CD4-positive, alpha-beta T cell treated with Interleukin-6 for 4 hours (primary cell): Measurements from ENCODE around the gene STAC3.

Experiments used
- DNase-seq: peaks from one replicate; pipeline ENCODE4 v3.0.0-alpha.2; 2020; ENCODE audit warnings: mixed read lengths

Gene STAC3

GRCh38 chr12:57210461-57210860 is 40.5 kb downstream of the STAC3 start:
- no peak for DNase-seq

DNA sequence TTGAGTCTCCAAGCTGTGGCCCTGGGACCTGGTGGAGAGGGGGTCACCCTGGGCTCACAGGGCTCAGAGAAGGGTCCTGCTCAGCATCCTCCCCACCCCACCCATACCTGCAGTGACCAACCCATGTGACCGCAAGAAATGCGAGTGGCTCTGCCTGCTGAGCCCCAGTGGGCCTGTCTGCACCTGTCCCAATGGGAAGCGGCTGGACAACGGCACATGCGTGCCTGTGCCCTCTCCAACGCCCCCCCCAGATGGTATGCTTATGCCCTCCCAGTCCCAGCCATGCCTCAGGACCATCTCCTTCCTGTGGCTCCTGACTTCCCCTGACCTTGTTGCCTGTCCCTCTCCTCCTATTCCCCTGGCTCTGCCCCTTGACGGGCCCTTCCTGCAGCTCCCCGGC is 41.1 kb downstream of the STAC3 start:
- DNase-seq: no peak

DNA sequence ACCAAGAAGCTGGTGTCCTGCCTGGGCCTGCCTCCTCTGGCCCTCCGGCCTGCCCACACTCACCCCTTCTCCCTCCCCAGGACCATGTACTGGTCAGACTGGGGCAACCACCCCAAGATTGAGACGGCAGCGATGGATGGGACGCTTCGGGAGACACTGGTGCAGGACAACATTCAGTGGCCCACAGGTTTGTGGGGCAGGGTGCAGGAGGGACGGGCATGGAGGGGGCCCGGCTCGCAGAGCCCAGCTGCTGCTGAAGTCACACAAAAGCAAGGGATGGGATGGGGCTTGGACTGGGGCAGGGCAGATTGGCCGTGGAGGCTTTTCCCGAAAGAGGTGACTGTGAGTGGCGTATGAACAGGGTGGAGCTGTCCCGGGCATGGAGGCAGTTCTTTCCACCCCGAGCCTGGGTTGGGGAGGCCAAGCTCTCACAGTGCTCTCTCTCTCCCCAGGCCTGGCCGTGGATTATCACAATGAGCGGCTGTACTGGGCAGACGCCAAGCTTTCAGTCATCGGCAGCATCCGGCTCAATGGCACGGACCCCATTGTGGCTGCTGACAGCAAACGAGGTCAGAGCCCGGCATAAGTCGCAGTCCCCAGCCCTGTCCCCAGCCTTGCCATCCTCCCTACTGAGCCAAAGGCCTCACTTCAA is 42.2 kb downstream of the STAC3 start:
- DNase-seq: no peak

- no peak for DNase-seq
Observed at GRCh38 chr12:57207731-57208630, 43.0 kb downstream of the STAC3 start.

GRCh38 chr12:57205931-57206330 is 45.1 kb downstream of the STAC3 start:
- DNase-seq: no peak

- no peak for DNase-seq
Observed at GRCh38 chr12:57205186-57205585, 45.8 kb downstream of the STAC3 start.

DNA sequence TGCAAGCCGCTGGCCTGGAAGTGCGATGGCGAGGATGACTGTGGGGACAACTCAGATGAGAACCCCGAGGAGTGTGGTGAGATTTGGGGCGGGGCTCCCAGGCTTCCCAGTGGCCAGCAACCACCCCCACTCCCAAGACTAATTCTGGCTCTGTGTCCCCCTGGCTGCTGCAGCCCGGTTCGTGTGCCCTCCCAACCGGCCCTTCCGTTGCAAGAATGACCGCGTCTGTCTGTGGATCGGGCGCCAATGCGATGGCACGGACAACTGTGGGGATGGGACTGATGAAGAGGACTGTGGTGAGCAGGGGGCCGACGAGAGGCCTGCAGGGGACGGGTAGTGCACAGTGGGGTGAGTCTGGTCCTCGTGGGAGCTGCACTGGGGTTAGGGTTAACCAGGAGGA is 46.5 kb downstream of the STAC3 start:
- no peak for DNase-seq

DNA sequence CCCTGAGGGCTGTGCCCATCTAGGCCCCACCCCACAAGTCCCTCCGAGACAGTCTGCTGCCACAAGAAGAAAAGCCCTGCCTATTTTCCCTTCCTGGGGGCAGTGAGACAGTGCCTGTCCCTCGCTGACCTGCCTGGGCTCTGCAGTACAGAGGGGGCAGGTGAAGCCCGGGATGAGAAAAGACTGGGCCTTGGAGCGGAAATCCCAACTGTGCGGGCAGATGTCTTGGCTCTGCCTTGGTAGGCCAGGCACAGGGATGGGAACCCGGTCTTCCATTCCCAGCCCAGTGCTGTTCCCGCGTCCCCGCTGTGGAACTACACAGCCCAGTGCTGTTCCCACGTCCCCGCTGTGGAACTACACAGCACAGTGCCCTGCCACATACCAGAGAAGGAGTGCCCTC is 47.2 kb downstream of the STAC3 start:
- no peak for DNase-seq

DNA sequence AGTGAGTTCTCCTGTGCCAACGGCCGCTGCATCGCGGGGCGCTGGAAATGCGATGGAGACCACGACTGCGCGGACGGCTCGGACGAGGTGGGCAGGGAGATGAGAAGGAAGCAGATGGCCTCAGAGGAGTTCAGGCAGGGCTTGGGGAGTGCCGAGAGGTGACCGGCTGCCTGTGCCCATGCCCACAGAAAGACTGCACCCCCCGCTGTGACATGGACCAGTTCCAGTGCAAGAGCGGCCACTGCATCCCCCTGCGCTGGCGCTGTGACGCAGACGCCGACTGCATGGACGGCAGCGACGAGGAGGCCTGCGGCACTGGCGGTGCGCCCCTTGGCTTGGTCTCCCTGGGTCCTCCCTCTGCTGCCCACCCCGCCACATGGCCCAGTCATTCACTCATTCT is 47.8 kb downstream of the STAC3 start:
- DNase-seq: no peak

DNA sequence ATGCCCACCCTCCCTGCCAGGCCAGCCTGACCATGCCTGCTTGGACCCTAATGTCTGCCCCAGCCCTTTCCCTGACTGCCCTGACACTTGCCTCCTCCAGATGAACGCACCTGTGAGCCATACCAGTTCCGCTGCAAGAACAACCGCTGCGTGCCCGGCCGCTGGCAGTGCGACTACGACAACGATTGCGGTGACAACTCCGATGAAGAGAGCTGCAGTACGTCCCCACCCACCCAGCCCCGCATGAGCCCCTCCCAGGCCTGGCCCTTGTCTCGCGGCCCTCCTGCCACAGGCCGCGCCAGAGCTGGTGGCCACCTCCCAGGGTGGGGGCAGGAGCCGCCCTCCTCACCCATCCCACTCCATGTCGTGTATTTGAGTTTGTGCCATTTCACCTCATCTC is 48.7 kb downstream of the STAC3 start:
- DNase-seq: no peak

- no peak for DNase-seq
Observed at GRCh38 chr12:57201631-57202030, 49.4 kb downstream of the STAC3 start.

- no peak for DNase-seq
Observed at GRCh38 chr12:57201219-57201618, 49.8 kb downstream of the STAC3 start.

- no peak for DNase-seq
Observed at GRCh38 chr12:57200497-57200896, 50.5 kb downstream of the STAC3 start.

DNA sequence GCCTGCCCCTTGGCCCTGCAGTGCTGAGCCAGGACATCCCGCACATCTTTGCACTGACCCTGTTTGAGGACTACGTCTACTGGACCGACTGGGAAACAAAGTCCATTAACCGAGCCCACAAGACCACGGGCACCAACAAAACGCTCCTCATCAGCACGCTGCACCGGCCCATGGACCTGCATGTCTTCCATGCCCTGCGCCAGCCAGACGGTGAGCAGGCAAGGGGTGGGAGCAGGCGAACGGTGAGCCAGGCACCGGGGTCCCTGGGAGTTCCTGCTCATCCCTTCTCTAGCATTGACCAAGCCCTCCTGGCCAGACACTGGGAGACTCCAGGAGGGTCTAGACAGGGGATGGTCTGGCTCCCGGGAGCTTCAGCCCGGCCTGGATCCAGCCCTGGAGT is 51.8 kb downstream of the STAC3 start:
- DNase-seq: no peak

DNA sequence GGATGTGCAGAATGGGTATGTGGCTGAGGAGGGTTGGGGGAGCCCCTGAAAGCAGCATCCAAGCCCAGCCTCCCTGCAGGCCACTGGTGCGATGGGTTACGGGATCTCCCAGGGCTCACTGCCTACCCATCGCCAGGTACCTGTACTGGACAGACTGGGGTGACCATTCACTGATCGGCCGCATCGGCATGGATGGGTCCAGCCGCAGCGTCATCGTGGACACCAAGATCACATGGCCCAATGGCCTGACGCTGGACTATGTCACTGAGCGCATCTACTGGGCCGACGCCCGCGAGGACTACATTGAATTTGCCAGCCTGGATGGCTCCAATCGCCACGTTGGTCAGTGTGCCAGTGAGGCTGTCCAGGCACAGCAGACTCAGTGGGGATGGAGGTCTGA is 52.7 kb downstream of the STAC3 start:
- DNase-seq: no peak

DNA sequence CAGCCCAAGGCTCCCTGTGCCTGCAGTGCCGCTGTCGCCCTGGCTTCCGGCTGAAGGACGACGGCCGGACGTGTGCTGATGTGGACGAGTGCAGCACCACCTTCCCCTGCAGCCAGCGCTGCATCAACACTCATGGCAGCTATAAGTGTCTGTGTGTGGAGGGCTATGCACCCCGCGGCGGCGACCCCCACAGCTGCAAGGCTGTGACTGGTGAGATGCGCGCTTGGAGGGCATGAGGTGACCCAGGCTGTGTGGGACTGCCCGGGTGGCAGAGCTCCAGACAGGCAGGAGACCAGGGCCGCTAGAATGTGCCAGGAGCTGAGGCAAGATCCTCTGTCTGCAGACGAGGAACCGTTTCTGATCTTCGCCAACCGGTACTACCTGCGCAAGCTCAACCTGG is 54.0 kb downstream of the STAC3 start:
- DNase-seq: no peak

DNA sequence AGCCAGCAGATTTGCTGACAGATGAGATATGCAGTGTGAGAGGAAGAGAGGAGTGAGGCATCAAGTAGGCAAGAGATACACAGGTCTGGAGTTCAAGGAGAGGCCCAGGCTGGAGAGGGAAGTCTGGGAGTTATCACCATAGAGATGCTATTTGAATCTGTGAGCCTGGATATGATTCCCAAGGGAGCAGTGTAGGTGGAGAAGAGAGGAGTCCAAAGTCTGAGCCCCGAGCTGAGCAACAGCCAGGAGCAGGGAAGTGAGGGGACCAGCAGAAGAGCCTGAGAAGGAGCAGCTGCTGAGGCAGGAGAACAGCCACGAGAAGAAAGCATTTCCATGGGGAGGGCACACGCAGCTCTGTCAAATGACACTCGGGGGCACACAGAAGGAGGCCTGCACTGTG is 54.5 kb downstream of the STAC3 start:
- DNase-seq: no peak

GRCh38 chr12:57195611-57196371 is 55.2 kb downstream of the STAC3 start:
- DNase-seq: no peak

DNA sequence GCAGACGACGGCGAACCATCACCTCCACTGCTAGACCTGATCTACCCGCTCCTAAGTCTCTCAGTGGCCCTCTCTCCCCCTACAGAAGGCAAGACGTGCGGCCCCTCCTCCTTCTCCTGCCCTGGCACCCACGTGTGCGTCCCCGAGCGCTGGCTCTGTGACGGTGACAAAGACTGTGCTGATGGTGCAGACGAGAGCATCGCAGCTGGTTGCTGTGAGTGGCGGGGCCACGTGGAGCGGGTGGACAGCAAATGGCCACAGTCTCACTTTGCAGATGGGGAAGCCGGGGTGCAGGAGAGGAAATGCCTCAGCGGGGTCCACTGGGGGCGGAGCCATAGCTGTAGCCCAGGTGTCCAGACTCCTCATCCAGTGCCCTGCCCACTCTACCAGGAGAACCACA is 55.8 kb downstream of the STAC3 start:
- DNase-seq: no peak

- DNase-seq: no peak
Observed at GRCh38 chr12:57194253-57194652, 56.7 kb downstream of the STAC3 start.

GRCh38 chr12:57193706-57194245 is 57.2 kb downstream of the STAC3 start:
- DNase-seq: no peak
